SK-N-SH treated with all-trans-retinoic acid at 6 μM for 48 hours (cell line): Measurements from ENCODE around the gene DYNC1H1.
A peak's percentile ranks its signal among the peaks of the same experiment; 100 is the strongest.

Source experiments
- ATAC-seq: fragments of 200-7000 bp; cut with Tn5 transposase; 3 replicates; pipeline ENCODE4 v1.9.1; 2020; ENCODE audit warnings: mild to moderate bottlenecking, moderate library complexity
- ARNTL ChIP-seq: fragments of 450-650 bp; formaldehyde crosslinking; IDR thresholded peaks from 2 replicates; pipeline ENCODE4 v1.5.0; 2020; ENCODE audit warnings: low read depth, mild to moderate bottlenecking, moderate library complexity, borderline replicate concordance
- BACH2 ChIP-seq: fragments of 250-450 bp; sonication (Bioruptor Pico); IDR thresholded peaks from 2 replicates; pipeline ENCODE4 v1.9.0; 2021; ENCODE audit warnings: mild to moderate bottlenecking, borderline replicate concordance
- CSDC2 ChIP-seq: fragments of 250-450 bp; sonication (Bioruptor Pico); IDR thresholded peaks from 2 replicates; pipeline ENCODE4 v1.5.0; 2020; ENCODE audit warnings: mild to moderate bottlenecking, moderate library complexity
- ESRRG ChIP-seq: fragments of 250-450 bp; sonication (Bioruptor Pico); IDR thresholded peaks from 2 replicates; pipeline ENCODE4 v1.6.1; 2021; ENCODE audit warnings: mild to moderate bottlenecking
- GLIS3 ChIP-seq: fragments of 250-450 bp; sonication (Bioruptor Pico); IDR thresholded peaks from 2 replicates; pipeline ENCODE4 v1.5.0; 2020; ENCODE audit warnings: mild to moderate bottlenecking, moderate library complexity
- ISL1 ChIP-seq: fragments of 250-450 bp; sonication (Bioruptor Pico); IDR thresholded peaks from 2 replicates; pipeline ENCODE4 v2.1.2; 2022; ENCODE audit warnings: mild to moderate bottlenecking, moderate library complexity
- OSR1 ChIP-seq: fragments of 250-450 bp; sonication (Bioruptor Pico); IDR thresholded peaks from 2 replicates; pipeline ENCODE4 v1.8.0; 2022; ENCODE audit warnings: moderate library complexity, mild to moderate bottlenecking, inconsistent platforms
- PPARA ChIP-seq: fragments of 250-450 bp; sonication (Bioruptor Pico); IDR thresholded peaks from 2 replicates; pipeline ENCODE4 v1.5.0; 2020; ENCODE audit warnings: mild to moderate bottlenecking, borderline replicate concordance
- RARB ChIP-seq: fragments of 250-450 bp; sonication (Bioruptor Pico); IDR thresholded peaks from 2 replicates; pipeline ENCODE4 v1.8.0; 2021; ENCODE audit warnings: mild to moderate bottlenecking, moderate library complexity
- SNAI2 ChIP-seq: fragments of 250-450 bp; sonication (Bioruptor Pico); IDR thresholded peaks from 2 replicates; pipeline ENCODE4 v1.5.0; 2020; ENCODE audit warnings: mild to moderate bottlenecking, moderate library complexity
- TCF4 ChIP-seq: fragments of 250-450 bp; sonication (Bioruptor Pico); IDR thresholded peaks from 2 replicates; pipeline ENCODE4 v1.8.0; 2021; ENCODE audit warnings: mild to moderate bottlenecking, moderate library complexity, borderline replicate concordance
- ZFP3 ChIP-seq: fragments of 250-450 bp; sonication (Bioruptor Pico); IDR thresholded peaks from 2 replicates; pipeline ENCODE4 v1.5.0; 2020; ENCODE audit warnings: mild to moderate bottlenecking, moderate library complexity
- ZFP30 ChIP-seq: fragments of 450-650 bp; formaldehyde crosslinking; IDR thresholded peaks from 2 replicates; pipeline ENCODE4 v1.5.0; 2022; ENCODE audit warnings: mild to moderate bottlenecking, moderate library complexity
- ZNF565 ChIP-seq: fragments of 450-650 bp; formaldehyde crosslinking; conservative IDR thresholded peaks from 2 replicates; pipeline ENCODE4 v1.5.0; 2020; ENCODE audit warnings: low read depth, mild to moderate bottlenecking, moderate library complexity
- ZNF70 ChIP-seq: fragments of 450-650 bp; formaldehyde crosslinking; IDR thresholded peaks from 2 replicates; pipeline ENCODE4 v1.5.0; 2020; ENCODE audit warnings: mild to moderate bottlenecking, moderate library complexity
- ZNF8 ChIP-seq: fragments of 450-650 bp; formaldehyde crosslinking; IDR thresholded peaks from 2 replicates; pipeline ENCODE4 v1.5.0; 2020; ENCODE audit warnings: mild to moderate bottlenecking, moderate library complexity
- TF ChIP-seq, protein P1 (sequence below): fragments of 250-450 bp; sonication (Bioruptor Pico); IDR thresholded peaks from 2 replicates; pipeline ENCODE4 v1.5.1; 2021; ENCODE audit warnings: mild to moderate bottlenecking, moderate library complexity
- TF ChIP-seq, protein P2 (sequence below): fragments of 250-450 bp; sonication (Bioruptor Pico); IDR thresholded peaks from 2 replicates; pipeline ENCODE4 v1.5.1; 2020; ENCODE audit warnings: low read depth, mild to moderate bottlenecking, moderate library complexity
- TF ChIP-seq, protein P3 (sequence below): fragments of 250-450 bp; sonication (Bioruptor Pico); IDR thresholded peaks from 2 replicates; pipeline ENCODE4 v1.5.0; 2020; ENCODE audit warnings: mild to moderate bottlenecking, moderate library complexity
- TF ChIP-seq, protein P4 (sequence below): fragments of 250-450 bp; sonication (Bioruptor Pico); IDR thresholded peaks from 2 replicates; pipeline ENCODE4 v1.8.0; 2021; ENCODE audit warnings: low read depth, mild to moderate bottlenecking, moderate library complexity, borderline replicate concordance
- TF ChIP-seq, protein P5 (sequence below): fragments of 250-450 bp; sonication (Bioruptor Pico); IDR thresholded peaks from 2 replicates; pipeline ENCODE4 v1.8.0; 2020; ENCODE audit warnings: mild to moderate bottlenecking, moderate library complexity, borderline replicate concordance

DYNC1H1 gene

DNA sequence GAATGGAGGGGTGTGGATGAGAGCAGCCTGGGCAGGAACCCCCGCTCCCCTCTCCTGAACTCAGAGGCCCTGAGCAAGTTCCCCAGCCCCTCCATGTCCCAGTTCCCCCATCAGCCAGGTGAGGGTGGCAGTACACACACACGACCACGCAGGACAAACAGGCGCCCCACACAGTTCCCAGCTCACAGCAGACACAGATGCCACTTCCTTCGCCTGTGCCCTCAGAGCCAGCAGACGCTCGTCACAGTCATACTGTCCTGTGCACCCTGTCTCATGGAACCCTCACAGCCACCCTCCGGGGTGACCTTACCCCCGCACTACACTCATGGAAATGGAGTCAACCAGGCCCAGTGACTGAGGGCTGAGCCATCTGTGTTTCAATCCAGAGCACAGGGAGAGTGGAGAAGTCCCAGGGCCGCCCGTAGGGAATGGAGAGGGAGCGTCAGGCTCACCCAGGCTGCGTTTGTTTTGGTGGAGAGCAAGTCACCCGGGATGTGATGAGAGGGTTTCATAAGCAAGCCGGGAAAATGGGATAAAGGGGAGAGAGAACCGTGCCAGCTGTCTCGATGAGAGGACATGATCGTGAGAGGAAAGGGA, 47.5 kb upstream of the DYNC1H1 start:
- TF ChIP-seq BACH2: no peak
- no peak for TF ChIP-seq ARNTL (CRISPR knock-in tag)
- TF ChIP-seq ZFP30: no peak
- no peak for TF ChIP-seq PPARA
- TF ChIP-seq, protein P1, sequence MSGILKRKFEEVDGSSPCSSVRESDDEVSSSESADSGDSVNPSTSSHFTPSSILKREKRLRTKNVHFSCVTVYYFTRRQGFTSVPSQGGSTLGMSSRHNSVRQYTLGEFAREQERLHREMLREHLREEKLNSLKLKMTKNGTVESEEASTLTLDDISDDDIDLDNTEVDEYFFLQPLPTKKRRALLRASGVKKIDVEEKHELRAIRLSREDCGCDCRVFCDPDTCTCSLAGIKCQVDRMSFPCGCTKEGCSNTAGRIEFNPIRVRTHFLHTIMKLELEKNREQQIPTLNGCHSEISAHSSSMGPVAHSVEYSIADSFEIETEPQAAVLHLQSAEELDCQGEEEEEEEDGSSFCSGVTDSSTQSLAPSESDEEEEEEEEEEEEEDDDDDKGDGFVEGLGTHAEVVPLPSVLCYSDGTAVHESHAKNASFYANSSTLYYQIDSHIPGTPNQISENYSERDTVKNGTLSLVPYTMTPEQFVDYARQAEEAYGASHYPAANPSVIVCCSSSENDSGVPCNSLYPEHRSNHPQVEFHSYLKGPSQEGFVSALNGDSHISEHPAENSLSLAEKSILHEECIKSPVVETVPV (CRISPR knock-in tag): no peak
- TF ChIP-seq ZNF8 (CRISPR knock-in tag): no peak
- TF ChIP-seq ESRRG (CRISPR knock-in tag): no peak
- TF ChIP-seq, protein P2, sequence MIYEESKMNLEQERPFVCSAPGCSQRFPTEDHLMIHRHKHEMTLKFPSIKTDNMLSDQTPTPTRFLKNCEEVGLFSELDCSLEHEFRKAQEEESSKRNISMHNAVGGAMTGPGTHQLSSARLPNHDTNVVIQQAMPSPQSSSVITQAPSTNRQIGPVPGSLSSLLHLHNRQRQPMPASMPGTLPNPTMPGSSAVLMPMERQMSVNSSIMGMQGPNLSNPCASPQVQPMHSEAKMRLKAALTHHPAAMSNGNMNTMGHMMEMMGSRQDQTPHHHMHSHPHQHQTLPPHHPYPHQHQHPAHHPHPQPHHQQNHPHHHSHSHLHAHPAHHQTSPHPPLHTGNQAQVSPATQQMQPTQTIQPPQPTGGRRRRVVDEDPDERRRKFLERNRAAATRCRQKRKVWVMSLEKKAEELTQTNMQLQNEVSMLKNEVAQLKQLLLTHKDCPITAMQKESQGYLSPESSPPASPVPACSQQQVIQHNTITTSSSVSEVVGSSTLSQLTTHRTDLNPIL: no peak
- TF ChIP-seq, protein P3, sequence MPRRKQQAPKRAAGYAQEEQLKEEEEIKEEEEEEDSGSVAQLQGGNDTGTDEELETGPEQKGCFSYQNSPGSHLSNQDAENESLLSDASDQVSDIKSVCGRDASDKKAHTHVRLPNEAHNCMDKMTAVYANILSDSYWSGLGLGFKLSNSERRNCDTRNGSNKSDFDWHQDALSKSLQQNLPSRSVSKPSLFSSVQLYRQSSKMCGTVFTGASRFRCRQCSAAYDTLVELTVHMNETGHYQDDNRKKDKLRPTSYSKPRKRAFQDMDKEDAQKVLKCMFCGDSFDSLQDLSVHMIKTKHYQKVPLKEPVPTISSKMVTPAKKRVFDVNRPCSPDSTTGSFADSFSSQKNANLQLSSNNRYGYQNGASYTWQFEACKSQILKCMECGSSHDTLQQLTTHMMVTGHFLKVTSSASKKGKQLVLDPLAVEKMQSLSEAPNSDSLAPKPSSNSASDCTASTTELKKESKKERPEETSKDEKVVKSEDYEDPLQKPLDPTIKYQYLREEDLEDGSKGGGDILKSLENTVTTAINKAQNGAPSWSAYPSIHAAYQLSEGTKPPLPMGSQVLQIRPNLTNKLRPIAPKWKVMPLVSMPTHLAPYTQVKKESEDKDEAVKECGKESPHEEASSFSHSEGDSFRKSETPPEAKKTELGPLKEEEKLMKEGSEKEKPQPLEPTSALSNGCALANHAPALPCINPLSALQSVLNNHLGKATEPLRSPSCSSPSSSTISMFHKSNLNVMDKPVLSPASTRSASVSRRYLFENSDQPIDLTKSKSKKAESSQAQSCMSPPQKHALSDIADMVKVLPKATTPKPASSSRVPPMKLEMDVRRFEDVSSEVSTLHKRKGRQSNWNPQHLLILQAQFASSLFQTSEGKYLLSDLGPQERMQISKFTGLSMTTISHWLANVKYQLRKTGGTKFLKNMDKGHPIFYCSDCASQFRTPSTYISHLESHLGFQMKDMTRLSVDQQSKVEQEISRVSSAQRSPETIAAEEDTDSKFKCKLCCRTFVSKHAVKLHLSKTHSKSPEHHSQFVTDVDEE (CRISPR knock-in tag): no peak
- TF ChIP-seq CSDC2: no peak
- TF ChIP-seq ZFP3 (CRISPR knock-in tag): no peak
- TF ChIP-seq ZNF70 (CRISPR knock-in tag): no peak
- no peak for TF ChIP-seq SNAI2 (CRISPR knock-in tag)
- ATAC-seq: no peak; the same call in 1 of the 3 replicates

DNA sequence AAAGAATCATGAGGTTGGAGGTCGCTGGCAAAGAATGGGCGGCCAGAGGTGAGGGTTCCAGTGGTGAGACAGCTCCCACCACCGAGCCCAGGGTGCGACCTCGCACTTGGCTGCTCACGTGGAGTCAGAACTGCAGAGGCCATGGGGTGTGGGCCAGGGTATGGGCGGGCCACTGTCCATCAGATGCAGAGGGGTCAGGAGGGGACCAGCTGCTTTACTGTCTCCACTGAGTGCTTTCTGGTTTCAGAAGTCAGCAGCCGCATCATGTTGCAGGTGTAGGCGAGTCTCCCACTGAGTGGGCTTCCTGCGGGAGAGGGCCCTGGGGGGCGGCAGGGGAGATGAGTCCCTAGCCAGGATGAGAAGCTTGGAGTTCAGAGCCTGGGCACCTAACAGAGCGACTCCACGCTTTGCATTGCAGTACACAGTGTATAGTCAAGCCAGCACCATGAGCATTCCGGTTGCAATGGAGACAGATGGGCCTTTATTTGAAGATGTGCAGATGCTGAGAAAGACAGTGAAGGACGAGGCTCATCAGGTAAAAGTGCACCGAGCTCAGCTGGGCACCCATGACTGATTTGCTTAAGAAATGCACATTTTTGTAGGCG, 46.9 kb upstream of the DYNC1H1 start:
- ATAC-seq: peak; percentile 24
- TF ChIP-seq, protein P4, sequence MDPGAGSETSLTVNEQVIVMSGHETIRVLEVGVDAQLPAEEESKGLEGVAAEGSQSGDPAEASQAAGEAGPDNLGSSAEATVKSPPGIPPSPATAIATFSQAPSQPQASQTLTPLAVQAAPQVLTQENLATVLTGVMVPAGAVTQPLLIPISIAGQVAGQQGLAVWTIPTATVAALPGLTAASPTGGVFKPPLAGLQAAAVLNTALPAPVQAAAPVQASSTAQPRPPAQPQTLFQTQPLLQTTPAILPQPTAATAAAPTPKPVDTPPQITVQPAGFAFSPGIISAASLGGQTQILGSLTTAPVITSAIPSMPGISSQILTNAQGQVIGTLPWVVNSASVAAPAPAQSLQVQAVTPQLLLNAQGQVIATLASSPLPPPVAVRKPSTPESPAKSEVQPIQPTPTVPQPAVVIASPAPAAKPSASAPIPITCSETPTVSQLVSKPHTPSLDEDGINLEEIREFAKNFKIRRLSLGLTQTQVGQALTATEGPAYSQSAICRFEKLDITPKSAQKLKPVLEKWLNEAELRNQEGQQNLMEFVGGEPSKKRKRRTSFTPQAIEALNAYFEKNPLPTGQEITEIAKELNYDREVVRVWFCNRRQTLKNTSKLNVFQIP (CRISPR knock-in tag): no peak
- no peak for TF ChIP-seq RARB
- no peak for TF ChIP-seq SNAI2 (CRISPR knock-in tag)
- TF ChIP-seq, protein P1 (CRISPR knock-in tag): no peak
- TF ChIP-seq TCF4 (CRISPR knock-in tag): no peak
- no peak for TF ChIP-seq GLIS3 (CRISPR knock-in tag)
- no peak for TF ChIP-seq CSDC2
- TF ChIP-seq ZFP3 (CRISPR knock-in tag): no peak
- no peak for TF ChIP-seq ARNTL (CRISPR knock-in tag)
- TF ChIP-seq PPARA: no peak
- TF ChIP-seq ZNF565 (CRISPR knock-in tag): no peak
- no peak for TF ChIP-seq ESRRG (CRISPR knock-in tag)
- TF ChIP-seq ISL1 (CRISPR knock-in tag): no peak

DNA sequence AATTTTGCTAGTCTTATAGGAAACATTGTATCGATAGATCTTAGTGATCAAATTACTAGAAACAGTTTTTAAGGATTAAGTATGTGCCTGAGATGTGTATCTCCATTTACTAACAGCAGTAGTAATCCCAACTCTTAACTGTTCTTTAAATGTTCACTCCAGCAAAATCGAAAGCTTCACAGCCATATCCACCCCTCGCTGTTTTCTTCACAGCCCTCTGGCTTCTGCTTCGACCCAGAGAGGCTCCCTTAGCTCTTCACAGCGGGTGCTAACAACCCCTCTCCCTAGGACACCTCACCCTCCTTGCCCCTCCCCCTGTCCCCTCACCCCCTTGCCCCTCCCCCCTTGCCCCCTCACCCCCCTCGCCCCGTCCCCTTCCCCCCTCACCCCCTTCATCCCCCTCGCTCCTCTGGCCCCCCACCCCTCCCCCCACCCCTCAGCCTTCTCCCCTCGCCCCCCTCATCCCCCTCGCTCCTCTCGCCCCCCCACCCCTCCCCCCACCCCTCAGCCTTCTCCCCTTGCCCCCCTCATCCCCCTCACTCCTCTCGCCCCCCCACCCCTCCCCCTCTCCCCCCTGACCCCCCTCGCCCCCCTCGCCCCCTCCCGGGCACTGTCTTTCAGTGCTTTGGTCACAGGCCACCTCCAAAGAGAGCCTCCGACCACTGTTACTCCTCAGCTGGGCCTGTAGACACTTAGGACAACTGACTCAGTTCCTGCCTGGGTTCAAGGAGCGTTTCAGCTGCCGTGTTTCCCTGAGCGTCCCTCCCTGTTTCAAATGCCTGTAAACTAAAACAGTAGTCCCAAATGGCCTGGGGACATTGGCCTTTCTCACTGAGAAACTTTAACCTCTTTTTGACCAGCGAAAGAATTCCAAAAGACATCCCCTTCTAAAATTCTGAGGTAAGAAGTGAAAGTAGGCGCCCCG, 46.0 kb upstream of the DYNC1H1 start:
- no peak for ATAC-seq
- TF ChIP-seq ZFP3 (CRISPR knock-in tag): no peak
- TF ChIP-seq ZNF8 (CRISPR knock-in tag): no peak
- TF ChIP-seq, protein P5, sequence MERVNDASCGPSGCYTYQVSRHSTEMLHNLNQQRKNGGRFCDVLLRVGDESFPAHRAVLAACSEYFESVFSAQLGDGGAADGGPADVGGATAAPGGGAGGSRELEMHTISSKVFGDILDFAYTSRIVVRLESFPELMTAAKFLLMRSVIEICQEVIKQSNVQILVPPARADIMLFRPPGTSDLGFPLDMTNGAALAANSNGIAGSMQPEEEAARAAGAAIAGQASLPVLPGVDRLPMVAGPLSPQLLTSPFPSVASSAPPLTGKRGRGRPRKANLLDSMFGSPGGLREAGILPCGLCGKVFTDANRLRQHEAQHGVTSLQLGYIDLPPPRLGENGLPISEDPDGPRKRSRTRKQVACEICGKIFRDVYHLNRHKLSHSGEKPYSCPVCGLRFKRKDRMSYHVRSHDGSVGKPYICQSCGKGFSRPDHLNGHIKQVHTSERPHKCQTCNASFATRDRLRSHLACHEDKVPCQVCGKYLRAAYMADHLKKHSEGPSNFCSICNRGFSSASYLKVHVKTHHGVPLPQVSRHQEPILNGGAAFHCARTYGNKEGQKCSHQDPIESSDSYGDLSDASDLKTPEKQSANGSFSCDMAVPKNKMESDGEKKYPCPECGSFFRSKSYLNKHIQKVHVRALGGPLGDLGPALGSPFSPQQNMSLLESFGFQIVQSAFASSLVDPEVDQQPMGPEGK (CRISPR knock-in tag): no peak
- no peak for TF ChIP-seq ZNF565 (CRISPR knock-in tag)
- no peak for TF ChIP-seq OSR1 (CRISPR knock-in tag)
- TF ChIP-seq ARNTL (CRISPR knock-in tag): no peak
- TF ChIP-seq RARB: no peak
- TF ChIP-seq ZFP30: no peak
- no peak for TF ChIP-seq PPARA
